OCI-LY7 (cell line): ENCODE measurements around the gene LTB4R.

ENCODE experiments used
- CTCF ChIP-seq: fragments of 200-600 bp; sonication (generic); conservative IDR thresholded peaks from 2 replicates; pipeline ENCODE4 v1.5.1; 2014; ENCODE audit warnings: mild to moderate bottlenecking, antibody characterized with exemption, low read length, moderate library complexity, mixed read lengths
- EZH2phosphoT487 ChIP-seq: fragments of 200-600 bp; sonication (generic); IDR thresholded peaks from 2 replicates; pipeline ENCODE4 v1.6.1; 2018; ENCODE audit warnings: low read depth, borderline replicate concordance, mild to moderate bottlenecking, mixed run types, antibody characterized with exemption, low read length, moderate library complexity, mixed read lengths

GRCh38 chr14:24307575-24308341 lies 3.5 kb upstream of the LTB4R start, which contains the start of gene CIDEB:
- peak; percentile 98 for TF ChIP-seq CTCF
- no peak for TF ChIP-seq EZH2phosphoT487
